HEK293 (cell line): ENCODE results near the gene DOK6.

Experiments used
- KLF16 ChIP-seq: fragments of 450-650 bp; formaldehyde crosslinking; IDR thresholded peaks from 2 replicates; pipeline ENCODE4 v1.5.1; 2017; ENCODE audit warnings: missing biosample characterization, missing genetic modification characterization
- PRDM1 ChIP-seq: fragments of 450-650 bp; formaldehyde crosslinking; IDR thresholded peaks from 2 replicates; pipeline ENCODE4; 2016; ENCODE audit warnings: missing biosample characterization, missing genetic modification characterization
- SP2 ChIP-seq: fragments of 450-650 bp; formaldehyde crosslinking; IDR thresholded peaks from 2 replicates; pipeline ENCODE4 v1.5.1; 2016; ENCODE audit warnings: missing biosample characterization, missing genetic modification characterization
- YY1 ChIP-seq: fragments of 450-650 bp; formaldehyde crosslinking; IDR thresholded peaks from 2 replicates; pipeline ENCODE4 v1.5.1; 2018; ENCODE audit warnings: missing biosample characterization, missing genetic modification characterization
- ZNF140 ChIP-seq: fragments of 450-650 bp; formaldehyde crosslinking; IDR thresholded peaks from 2 replicates; pipeline ENCODE4 v1.5.1; 2016; ENCODE audit warnings: missing biosample characterization, missing genetic modification characterization
- ZNF175 ChIP-seq: fragments of 450-650 bp; formaldehyde crosslinking; IDR thresholded peaks from 2 replicates; pipeline ENCODE4 v1.5.1; 2016; ENCODE audit warnings: missing biosample characterization, missing genetic modification characterization
- ZNF24 ChIP-seq: fragments of 450-650 bp; formaldehyde crosslinking; IDR thresholded peaks from 2 replicates; pipeline ENCODE4 v1.5.1; 2016; ENCODE audit warnings: missing biosample characterization, missing genetic modification characterization
- ZNF274 ChIP-seq, 2 experiments: fragments of 200-500 bp in 1 of 2; fragments of 450-650 bp in 1 of 2; sonication (Bioruptor generic) in 1 of 2; formaldehyde crosslinking in 1 of 2; IDR thresholded peaks; 2 replicates each; pipeline versions ENCODE4 v1.5.1 to v1.6.1; 2014 to 2016; ENCODE audit warnings: borderline replicate concordance in 1 of 2, inconsistent platforms in 1 of 2, low read length in 1 of 2, missing biosample characterization in 1 of 2, missing genetic modification characterization in 1 of 2
- ZNF292 ChIP-seq: fragments of 450-650 bp; formaldehyde crosslinking; IDR thresholded peaks from 2 replicates; pipeline ENCODE4 v1.5.1; 2016; ENCODE audit warnings: low read depth, missing biosample characterization, missing genetic modification characterization, borderline replicate concordance
- ZNF830 ChIP-seq: fragments of 450-650 bp; IDR thresholded peaks from 2 replicates; pipeline ENCODE4 v1.5.0; 2018; ENCODE audit warnings: missing biosample characterization, missing genetic modification characterization, low read depth, mild to moderate bottlenecking, moderate library complexity
- TF ChIP-seq, protein P1 (sequence below): fragments of 450-650 bp; formaldehyde crosslinking; IDR thresholded peaks from 2 replicates; pipeline ENCODE4 v1.5.1; 2016; ENCODE audit warnings: missing biosample characterization, missing genetic modification characterization
- TF ChIP-seq, protein P2 (sequence below): fragments of 450-650 bp; formaldehyde crosslinking; IDR thresholded peaks from 2 replicates; pipeline ENCODE4 v1.5.1; 2016; ENCODE audit warnings: missing biosample characterization, missing genetic modification characterization
- TF ChIP-seq, protein P3 (sequence below): fragments of 450-650 bp; formaldehyde crosslinking; optimal IDR thresholded peaks from 2 replicates; pipeline ENCODE3; 2016; ENCODE audit warnings: missing biosample characterization, mild to moderate bottlenecking, missing genetic modification characterization

DNA sequence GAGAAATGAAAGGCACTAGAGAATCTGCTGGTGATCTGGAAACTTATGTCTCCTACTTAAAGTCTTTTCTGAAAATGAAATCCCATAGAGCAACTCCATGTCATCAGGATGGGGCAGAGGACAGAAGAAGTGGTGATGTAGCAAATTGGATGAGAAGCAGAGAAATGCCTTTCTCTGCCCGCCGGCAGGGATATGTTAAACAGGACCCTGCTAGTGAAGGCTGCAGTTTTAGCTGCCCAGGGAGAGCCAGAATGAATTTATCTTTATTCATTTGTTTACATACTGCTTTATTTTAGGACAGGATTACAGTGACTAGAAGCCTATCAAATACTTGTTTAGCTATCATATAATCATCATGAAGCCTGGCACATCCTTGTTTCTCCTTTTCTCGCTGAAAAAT, 247.0 kb downstream of the DOK6 start:
- no peak for TF ChIP-seq ZNF830 (tag by site-specific recombination)
- TF ChIP-seq ZNF274 (IDR thresholded peaks at IDR 0.05; ENCODE audit: low read length): no peak
- no peak for TF ChIP-seq ZNF274 (tag by site-specific recombination; IDR thresholded peaks at IDR 0.05; ENCODE audit: borderline replicate concordance)
- TF ChIP-seq ZNF175: no peak
- TF ChIP-seq ZNF292 (tag by site-specific recombination): no peak
- TF ChIP-seq, protein P1, sequence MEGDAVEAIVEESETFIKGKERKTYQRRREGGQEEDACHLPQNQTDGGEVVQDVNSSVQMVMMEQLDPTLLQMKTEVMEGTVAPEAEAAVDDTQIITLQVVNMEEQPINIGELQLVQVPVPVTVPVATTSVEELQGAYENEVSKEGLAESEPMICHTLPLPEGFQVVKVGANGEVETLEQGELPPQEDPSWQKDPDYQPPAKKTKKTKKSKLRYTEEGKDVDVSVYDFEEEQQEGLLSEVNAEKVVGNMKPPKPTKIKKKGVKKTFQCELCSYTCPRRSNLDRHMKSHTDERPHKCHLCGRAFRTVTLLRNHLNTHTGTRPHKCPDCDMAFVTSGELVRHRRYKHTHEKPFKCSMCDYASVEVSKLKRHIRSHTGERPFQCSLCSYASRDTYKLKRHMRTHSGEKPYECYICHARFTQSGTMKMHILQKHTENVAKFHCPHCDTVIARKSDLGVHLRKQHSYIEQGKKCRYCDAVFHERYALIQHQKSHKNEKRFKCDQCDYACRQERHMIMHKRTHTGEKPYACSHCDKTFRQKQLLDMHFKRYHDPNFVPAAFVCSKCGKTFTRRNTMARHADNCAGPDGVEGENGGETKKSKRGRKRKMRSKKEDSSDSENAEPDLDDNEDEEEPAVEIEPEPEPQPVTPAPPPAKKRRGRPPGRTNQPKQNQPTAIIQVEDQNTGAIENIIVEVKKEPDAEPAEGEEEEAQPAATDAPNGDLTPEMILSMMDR (tag by site-specific recombination): no peak
- TF ChIP-seq ZNF140 (tag by site-specific recombination): no peak
- TF ChIP-seq, protein P2, sequence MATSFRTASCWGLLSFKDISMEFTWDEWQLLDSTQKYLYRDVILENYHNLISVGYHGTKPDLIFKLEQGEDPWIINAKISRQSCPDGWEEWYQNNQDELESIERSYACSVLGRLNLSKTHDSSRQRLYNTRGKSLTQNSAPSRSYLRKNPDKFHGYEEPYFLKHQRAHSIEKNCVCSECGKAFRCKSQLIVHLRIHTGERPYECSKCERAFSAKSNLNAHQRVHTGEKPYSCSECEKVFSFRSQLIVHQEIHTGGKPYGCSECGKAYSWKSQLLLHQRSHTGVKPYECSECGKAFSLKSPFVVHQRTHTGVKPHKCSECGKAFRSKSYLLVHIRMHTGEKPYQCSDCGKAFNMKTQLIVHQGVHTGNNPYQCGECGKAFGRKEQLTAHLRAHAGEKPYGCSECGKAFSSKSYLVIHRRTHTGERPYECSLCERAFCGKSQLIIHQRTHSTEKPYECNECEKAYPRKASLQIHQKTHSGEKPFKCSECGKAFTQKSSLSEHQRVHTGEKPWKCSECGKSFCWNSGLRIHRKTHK (tag by site-specific recombination): no peak
- TF ChIP-seq ZNF24 (tag by site-specific recombination): no peak
- no peak for TF ChIP-seq SP2 (tag by site-specific recombination)
- no peak for TF ChIP-seq KLF16 (tag by site-specific recombination)
- TF ChIP-seq YY1: no peak
- TF ChIP-seq, protein P3, sequence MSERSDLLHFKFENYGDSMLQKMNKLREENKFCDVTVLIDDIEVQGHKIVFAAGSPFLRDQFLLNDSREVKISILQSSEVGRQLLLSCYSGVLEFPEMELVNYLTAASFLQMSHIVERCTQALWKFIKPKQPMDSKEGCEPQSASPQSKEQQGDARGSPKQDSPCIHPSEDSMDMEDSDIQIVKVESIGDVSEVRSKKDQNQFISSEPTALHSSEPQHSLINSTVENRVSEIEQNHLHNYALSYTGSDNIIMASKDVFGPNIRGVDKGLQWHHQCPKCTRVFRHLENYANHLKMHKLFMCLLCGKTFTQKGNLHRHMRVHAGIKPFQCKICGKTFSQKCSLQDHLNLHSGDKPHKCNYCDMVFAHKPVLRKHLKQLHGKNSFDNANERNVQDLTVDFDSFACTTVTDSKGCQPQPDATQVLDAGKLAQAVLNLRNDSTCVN (tag by site-specific recombination): no peak
- no peak for TF ChIP-seq PRDM1
